ENCODE results near the gene ANKRD22. TPM values are rescaled to one million over a fixed set of nuclear protein-coding genes. Genes with fewer than 3 reads are reported as not detected.

ANKRD22 gene
- total and polyA plus RNA-seq, 2 of the 8 experiments (the other 6 are each of a cell fraction or from before 2014, with no cell fraction given), result 0.68 TPM; not detected in 1

DNA sequence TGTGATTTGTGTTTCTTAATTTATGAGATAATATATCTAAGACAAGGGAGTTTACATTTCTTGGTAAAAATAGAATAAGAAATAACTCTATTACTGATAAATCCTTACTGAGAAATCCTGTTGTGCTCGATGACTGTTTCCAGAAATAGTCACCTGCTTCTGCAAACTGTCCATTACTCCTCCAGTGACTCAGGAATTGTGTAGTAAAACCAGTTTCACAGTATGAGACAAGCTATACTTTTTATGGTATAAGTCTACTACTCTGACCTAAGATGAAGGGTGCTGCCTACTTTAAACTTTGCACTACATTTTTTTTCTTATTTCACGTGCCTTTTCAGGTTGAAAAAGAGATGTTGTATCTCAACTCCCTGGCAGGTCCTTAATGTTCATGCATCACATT lies 6.8 kb upstream of the ANKRD22 start:
- no peak overlapping the region for H3K9ac ChIP-seq (replicated peaks in 1 of 4; ENCODE audit: extremely low read depth in 1 of 4, low read depth in 3 of 4, low read length in 3 of 4)
- no peak overlapping the region for H3K18ac ChIP-seq (ENCODE audit: extremely low read depth, low read length)
- H3K79me1 ChIP-seq (ENCODE audit: low read depth, low read length), result no peaks in the 10 kb centered on the region
- H4K8ac ChIP-seq (ENCODE audit: extremely low read depth, insufficient read depth, low read length), result no peak overlapping the region
- H3K23ac ChIP-seq (ENCODE audit: insufficient read length), result no peak overlapping the region
- H2AK5ac ChIP-seq (ENCODE audit: low read depth, low read length), result no peak overlapping the region
- no peak overlapping the region for H4K91ac ChIP-seq (replicated peaks; ENCODE audit: insufficient read length, low read length)
- DNase-seq (ENCODE audit: low read depth in 1 of 2, low spot score in 2 of 2), result no peak
- H2BK20ac ChIP-seq (ENCODE audit: low read length), result no peak overlapping the region
- no peaks in the 10 kb centered on the region for H3K23me2 ChIP-seq (ENCODE audit: low read depth, low read length)
- no peak overlapping the region for H3K4ac ChIP-seq (replicated peaks; ENCODE audit: insufficient read length, low read depth, low read length)
- no peaks in the 10 kb centered on the region for H3K79me2 ChIP-seq (ENCODE audit: control insufficient read depth in 1 of 2, insufficient read depth in 2 of 2, low read length in 2 of 2)
- H3K9me3 ChIP-seq (ENCODE audit: insufficient read depth in 2 of 2, low read depth in 1 of 2, low read length in 1 of 2), result no peaks in the 10 kb centered on the region
- no peak overlapping the region for H2BK120ac ChIP-seq (replicated peaks; ENCODE audit: low read depth, low read length)
- no peak overlapping the region for H2BK5ac ChIP-seq (ENCODE audit: low read depth, low read length)
- H2BK15ac ChIP-seq (ENCODE audit: low read length), result no peak overlapping the region
- no peak overlapping the region for H3K14ac ChIP-seq (ENCODE audit: insufficient read length)
- no peaks in the 10 kb centered on the region for H3K36me3 ChIP-seq (ENCODE audit: control insufficient read depth in 2 of 4, insufficient read depth in 4 of 4, low read length in 3 of 4)
- ChIA-PET POLR2A (ENCODE audit: partially characterized antibody) (no interaction called here), CTCF (ENCODE audit: partially characterized antibody) (interaction anchor here (1.0 kb wide), 1 partner anchor 74 kb away, joined by 3 read pairs; no protein-coding TSS in a partner anchor)
- H4K20me1 ChIP-seq (replicated peaks in 1 of 2; ENCODE audit: control insufficient read depth in 1 of 2, insufficient read depth in 2 of 2, low read length in 2 of 2), result no peaks in the 10 kb centered on the region
- WGBS, 2 experiments (ENCODE audit: extremely low coverage in 1 of 2, insufficient coverage in 1 of 2, insufficient read length in 1 of 2, insufficient replicate concordance in 2 of 2, low coverage in 1 of 2, low lambda C conversion rate in 2 of 2, missing lambda C conversion rate in 1 of 2), result 82% methylated on average over 2 of the region's 2 CpGs; no CpG with 5 or more reads in 1 of the 2 experiments
- H4K5ac ChIP-seq (ENCODE audit: insufficient read length, low read depth, low read length), result no peak overlapping the region
- H3K4me2 ChIP-seq (ENCODE audit: insufficient read depth in 1 of 2, low read depth in 2 of 2, low read length in 2 of 2), result no peak overlapping the region
- H2AFZ ChIP-seq (ENCODE audit: low read length), result no peak overlapping the region
- no peak for FAIRE-seq
- no peak overlapping the region for H3K4me3 ChIP-seq (ENCODE audit: extremely low read depth in 1 of 4, insufficient read depth in 2 of 4, low read depth in 3 of 4, low read length in 4 of 4)
- H3K56ac ChIP-seq (replicated peaks; ENCODE audit: insufficient read length, low read depth, low read length), result no peak overlapping the region
- no peaks in the 10 kb centered on the region for H3K4me1 ChIP-seq (replicated peaks in 1 of 4; ENCODE audit: control insufficient read depth in 3 of 4, insufficient read depth in 4 of 4, low read length in 3 of 4)
- H2BK12ac ChIP-seq (ENCODE audit: low read depth, low read length), result no peak overlapping the region
- H3K27me3 ChIP-seq (replicated peaks in 1 of 4; ENCODE audit: control insufficient read depth in 3 of 4, extremely low read depth in 1 of 4, insufficient read depth in 3 of 4, low read length in 3 of 4), result no peaks in the 10 kb centered on the region
- no peak overlapping the region for H3K27ac ChIP-seq (ENCODE audit: low read depth, low read length)
- TF ChIP-seq SAP30 (IDR thresholded peaks at IDR 0.05; ENCODE audit: insufficient read depth, insufficient replicate concordance, low read length), result no peak
- no peak for TF ChIP-seq CEBPB (IDR thresholded peaks at IDR 0.05; ENCODE audit: low read depth, low read length)
- TF ChIP-seq PHF8 (conservative IDR thresholded peaks at IDR 0.05; ENCODE audit: low read depth, low read length), result no peak
- no peak for TF ChIP-seq JUN (IDR thresholded peaks at IDR 0.05; ENCODE audit: low read depth, low read length)
- no peak for TF ChIP-seq TBP (IDR thresholded peaks at IDR 0.05; ENCODE audit: low read depth, low read length)
- TF ChIP-seq BCL11A (IDR thresholded peaks at IDR 0.05; ENCODE audit: low read depth in 2 of 2, low read length in 2 of 2), result no peak
- TF ChIP-seq SIN3A (conservative IDR thresholded peaks at IDR 0.05 in 1 of 2, IDR thresholded peaks at IDR 0.05 in 1 of 2; ENCODE audit: low read depth in 1 of 2, low read length in 2 of 2), result no peak
- TF ChIP-seq NRF1 (IDR thresholded peaks at IDR 0.05; ENCODE audit: low read depth, low read length), result no peak
- TF ChIP-seq SP2 (IDR thresholded peaks at IDR 0.05; ENCODE audit: low read length), result no peak
- no peak for TF ChIP-seq HDAC2 (IDR thresholded peaks at IDR 0.05; ENCODE audit: borderline replicate concordance in 1 of 2, low read depth in 2 of 2, low read length in 2 of 2)
- no peak for TF ChIP-seq RFX5 (IDR thresholded peaks at IDR 0.05; ENCODE audit: borderline replicate concordance, low read depth, low read length)
- no peak for TF ChIP-seq MAX (IDR thresholded peaks at IDR 0.05)
- no peak for TF ChIP-seq MAFK (IDR thresholded peaks at IDR 0.05; ENCODE audit: low read depth, low read length)
- no peak for TF ChIP-seq ATF3 (IDR thresholded peaks at IDR 0.05; ENCODE audit: insufficient read depth, low read depth, low read length)
